HepG2 (cell line): ENCODE results near the gene MXRA8. TPM values are rescaled to one million over a fixed set of nuclear protein-coding genes. Genes with fewer than 3 reads are reported as not detected.
A peak's percentile ranks its signal among the peaks of the same experiment; 100 is the strongest.

Experiments used
- DNMT3B ChIP-seq: conservative IDR thresholded peaks from 2 replicates; pipeline ENCODE4 v1.6.1; 2016; ENCODE audit warnings: missing biosample characterization, control low read depth
- EP300 ChIP-seq, 3 experiments: sonication (generic) in 1 of 3; formaldehyde crosslinking in 1 of 3; IDR thresholded peaks; 2 replicates each; pipeline versions ENCODE4 v1.5.1 to v1.6.1; 2011 to 2020; ENCODE audit warnings: low read depth in 2 of 3, low read length in 2 of 3, borderline replicate concordance in 1 of 3, improper control_type of control experiment in 1 of 3, mild to moderate bottlenecking in 1 of 3, missing genetic modification reagents in 1 of 3, moderate library complexity in 1 of 3
- GPN1 ChIP-seq: sonication (generic); formaldehyde crosslinking; IDR thresholded peaks from 2 replicates; pipeline ENCODE4 v1.5.1; 2020; ENCODE audit warnings: missing genetic modification reagents, borderline replicate concordance
- HCFC1 ChIP-seq: fragments of 150-350 bp; IDR thresholded peaks from 2 replicates; pipeline ENCODE4 v1.6.1; 2014; ENCODE audit warnings: low read depth, low read length
- HDAC2 ChIP-seq: sonication (generic); formaldehyde crosslinking; IDR thresholded peaks from 2 replicates; pipeline ENCODE4 v1.4.0; 2020; ENCODE audit warnings: missing genetic modification reagents
- NKX3-1 ChIP-seq: sonication (generic); formaldehyde crosslinking; IDR thresholded peaks from 2 replicates; pipeline ENCODE4 v1.5.0; 2020; ENCODE audit warnings: missing genetic modification reagents
- ONECUT2 ChIP-seq: sonication (generic); formaldehyde crosslinking; IDR thresholded peaks from 2 replicates; pipeline ENCODE4 v1.4.0; 2020; ENCODE audit warnings: missing genetic modification reagents
- XRCC5 ChIP-seq: fragments of 200-400 bp; formaldehyde crosslinking; optimal IDR thresholded peaks from 2 replicates; pipeline ENCODE3; 2017; ENCODE audit warnings: mild to moderate bottlenecking, low read length
- YEATS4 ChIP-seq: sonication (generic); formaldehyde crosslinking; IDR thresholded peaks from 2 replicates; pipeline ENCODE4 v1.4.0; 2020; ENCODE audit warnings: missing genetic modification reagents, borderline replicate concordance
- ZFP41 ChIP-seq: sonication (generic); formaldehyde crosslinking; IDR thresholded peaks from 2 replicates; pipeline ENCODE4 v1.4.0; 2020; ENCODE audit warnings: mild to moderate bottlenecking, missing genetic modification reagents, borderline replicate concordance
- ZKSCAN5 ChIP-seq: sonication (generic); formaldehyde crosslinking; IDR thresholded peaks from 2 replicates; pipeline ENCODE4 v1.5.1; 2020; ENCODE audit warnings: mild to moderate bottlenecking, missing genetic modification reagents
- ZNF232 ChIP-seq: sonication (generic); formaldehyde crosslinking; IDR thresholded peaks from 2 replicates; pipeline ENCODE4 v1.4.0; 2020; ENCODE audit warnings: missing genetic modification reagents, borderline replicate concordance
- ZNF451 ChIP-seq: sonication (generic); formaldehyde crosslinking; IDR thresholded peaks from 2 replicates; pipeline ENCODE4 v1.5.0; 2020; ENCODE audit warnings: mild to moderate bottlenecking, missing genetic modification reagents
- ZNF501 ChIP-seq: sonication (generic); formaldehyde crosslinking; IDR thresholded peaks from 2 replicates; pipeline ENCODE4 v1.5.1; 2020; ENCODE audit warnings: mild to moderate bottlenecking, moderate library complexity, missing genetic modification reagents
- ZNF564 ChIP-seq: sonication (generic); formaldehyde crosslinking; IDR thresholded peaks from 2 replicates; pipeline ENCODE4 v1.8.1; 2023; ENCODE audit warnings: mild to moderate bottlenecking, missing genetic modification reagents
- ZNF766 ChIP-seq: sonication (generic); formaldehyde crosslinking; IDR thresholded peaks from 2 replicates; pipeline ENCODE4 v1.5.0; 2020; ENCODE audit warnings: missing genetic modification reagents, borderline replicate concordance
- polyA plus RNA-seq, 8 experiments: library from polyadenylated mRNA; depleted of rRNA in 3 of 8; stranded (reverse) in 7 of 8; unstranded in 1 of 8; fragments of >200 nt; fragmentation: Illumina TruSeq in 4 of 8; extraction: Trizol in 4 of 8; gene quantifications; 2 replicates each; pipeline versions ENCODE4 v1.2.1 to v1.2.3, GENCODE V29; 2011 to 2016; ENCODE audit warnings: low read depth in 4 of 8, missing spikeins in 1 of 8, mixed read lengths in 1 of 8; ENCODE audit not compliant: insufficient read depth in 1 of 8
- total RNA-seq, 5 experiments: library from RNA; depleted of rRNA; stranded (reverse); fragments of >200 nt; fragmentation: Illumina TruSeq; extraction: Trizol; gene quantifications; 2 replicates each; pipeline ENCODE4 v1.2.3, GENCODE V29; 2016; ENCODE audit warnings: low read depth in 1 of 5
- TF ChIP-seq, protein P1 (sequence below): sonication (generic); formaldehyde crosslinking; IDR thresholded peaks from 2 replicates; pipeline ENCODE4 v1.5.0; 2020; ENCODE audit warnings: mild to moderate bottlenecking, low read depth, missing genetic modification reagents, borderline replicate concordance
- TF ChIP-seq, protein P2 (sequence below): sonication (generic); formaldehyde crosslinking; IDR thresholded peaks from 2 replicates; pipeline ENCODE4 v1.4.0; 2020; ENCODE audit warnings: missing genetic modification reagents
- TF ChIP-seq, protein P3 (sequence below): sonication (generic); formaldehyde crosslinking; conservative IDR thresholded peaks from 2 replicates; pipeline ENCODE4 v1.5.0; 2020; ENCODE audit warnings: missing genetic modification reagents
- TF ChIP-seq, protein P4 (sequence below): sonication (generic); formaldehyde crosslinking; IDR thresholded peaks from 2 replicates; pipeline ENCODE4 v1.8.1; 2023; ENCODE audit warnings: missing genetic modification reagents, mild to moderate bottlenecking, borderline replicate concordance
- TF ChIP-seq, protein P5 (sequence below): sonication (generic); IDR thresholded peaks from 2 replicates; pipeline ENCODE4 v1.6.1; 2016; ENCODE audit warnings: low read depth, borderline replicate concordance
- TF ChIP-seq, protein P6 (sequence below): IDR thresholded peaks from 2 replicates; pipeline ENCODE4 v1.6.1; 2016
- TF ChIP-seq, protein P7 (sequence below): IDR thresholded peaks from 2 replicates; pipeline ENCODE4 v1.6.1; 2016; ENCODE audit warnings: mild to moderate bottlenecking, missing biosample characterization, missing genetic modification reagents

MXRA8 gene
- total and polyA plus RNA-seq, 2 of the 13 experiments (the other 11 are each of a cell fraction or from before 2014, with no cell fraction given) = 19.8 to 44.8 TPM

DNA sequence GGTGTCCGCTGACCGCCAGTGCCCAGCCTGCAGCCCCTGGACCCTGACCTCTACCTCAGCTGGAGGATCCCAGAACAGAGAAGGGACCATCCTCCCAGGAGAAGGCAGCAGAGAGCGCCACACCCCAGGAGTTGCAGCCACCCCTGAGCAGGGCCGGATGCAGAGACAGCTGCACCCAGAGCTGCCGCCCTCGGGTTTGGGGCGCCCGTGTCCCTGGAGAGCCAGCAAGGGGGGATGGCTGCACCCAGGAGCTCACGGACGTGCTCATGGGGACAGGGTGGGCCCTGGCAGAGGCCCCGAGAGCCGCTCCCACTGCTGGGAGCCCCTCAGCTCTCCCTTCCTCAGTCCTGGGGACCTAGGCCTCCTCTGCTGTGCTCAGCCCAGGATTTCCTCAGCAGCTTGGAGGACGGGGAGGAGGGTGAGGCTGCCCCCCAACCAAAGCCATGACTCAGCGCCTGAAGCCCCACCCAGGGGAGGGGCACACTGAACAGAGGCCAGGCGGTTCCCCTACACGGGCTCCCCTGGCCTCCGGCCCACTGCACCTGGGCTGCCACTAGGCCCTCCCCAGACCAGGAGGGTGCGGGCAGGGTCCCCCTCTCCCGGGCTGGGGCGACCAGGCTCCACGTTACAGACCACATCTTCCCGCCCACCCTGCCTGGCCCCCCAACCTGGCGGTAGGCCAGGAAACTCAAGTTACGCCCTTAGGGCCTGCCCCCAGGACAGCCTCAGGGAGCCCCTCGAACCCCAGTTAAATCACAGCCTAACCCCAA is 52.9 kb downstream of the MXRA8 start (continued):
- TF ChIP-seq ZKSCAN5 (no peak), ZNF232 (CRISPR knock-in tag) (peak; percentile 16; the same call in 1 of the 2 replicates), YEATS4 (CRISPR knock-in tag) (peak; percentile 54; the same call in 1 of the 2 replicates), HCFC1 (no peak), ONECUT2 (CRISPR knock-in tag) (no peak), EP300 (IDR thresholded peaks at IDR 0.05; ENCODE audit: low read depth in 2 of 2, low read length in 2 of 2) (peak in 1 of 2 experiments; percentile 20; a peak in 1 of 4 replicates), EP300 (CRISPR knock-in tag; IDR thresholded peaks at IDR 0.05; ENCODE audit: borderline replicate concordance) (no peak), NKX3-1 (CRISPR knock-in tag) (0 out of 2 replicates have a peak, but pooled peaks have one; percentile 23), HDAC2 (CRISPR knock-in tag) (peak; percentile 18), DNMT3B (CRISPR knock-in tag) (no peak; the same call in 1 of the 2 replicates), ZNF564 (CRISPR knock-in tag) (no peak; the same call in 1 of the 2 replicates), GPN1 (CRISPR knock-in tag) (no peak), ZNF451 (CRISPR knock-in tag) (no peak; the same call in 1 of the 2 replicates), ZFP41 (0 out of 2 replicates have a peak, but pooled peaks have one; percentile 4), ZNF766 (CRISPR knock-in tag) (0 out of 2 replicates have a peak, but pooled peaks have one; percentile 6), ZNF501 (CRISPR knock-in tag) (no peak), XRCC5 (no peak)
- TF ChIP-seq, protein P1, sequence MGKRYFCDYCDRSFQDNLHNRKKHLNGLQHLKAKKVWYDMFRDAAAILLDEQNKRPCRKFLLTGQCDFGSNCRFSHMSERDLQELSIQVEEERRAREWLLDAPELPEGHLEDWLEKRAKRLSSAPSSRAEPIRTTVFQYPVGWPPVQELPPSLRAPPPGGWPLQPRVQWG (CRISPR knock-in tag) = no peak
- TF ChIP-seq, protein P2, sequence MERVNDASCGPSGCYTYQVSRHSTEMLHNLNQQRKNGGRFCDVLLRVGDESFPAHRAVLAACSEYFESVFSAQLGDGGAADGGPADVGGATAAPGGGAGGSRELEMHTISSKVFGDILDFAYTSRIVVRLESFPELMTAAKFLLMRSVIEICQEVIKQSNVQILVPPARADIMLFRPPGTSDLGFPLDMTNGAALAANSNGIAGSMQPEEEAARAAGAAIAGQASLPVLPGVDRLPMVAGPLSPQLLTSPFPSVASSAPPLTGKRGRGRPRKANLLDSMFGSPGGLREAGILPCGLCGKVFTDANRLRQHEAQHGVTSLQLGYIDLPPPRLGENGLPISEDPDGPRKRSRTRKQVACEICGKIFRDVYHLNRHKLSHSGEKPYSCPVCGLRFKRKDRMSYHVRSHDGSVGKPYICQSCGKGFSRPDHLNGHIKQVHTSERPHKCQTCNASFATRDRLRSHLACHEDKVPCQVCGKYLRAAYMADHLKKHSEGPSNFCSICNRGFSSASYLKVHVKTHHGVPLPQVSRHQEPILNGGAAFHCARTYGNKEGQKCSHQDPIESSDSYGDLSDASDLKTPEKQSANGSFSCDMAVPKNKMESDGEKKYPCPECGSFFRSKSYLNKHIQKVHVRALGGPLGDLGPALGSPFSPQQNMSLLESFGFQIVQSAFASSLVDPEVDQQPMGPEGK (CRISPR knock-in tag) = peak; percentile 98
- TF ChIP-seq, protein P3, sequence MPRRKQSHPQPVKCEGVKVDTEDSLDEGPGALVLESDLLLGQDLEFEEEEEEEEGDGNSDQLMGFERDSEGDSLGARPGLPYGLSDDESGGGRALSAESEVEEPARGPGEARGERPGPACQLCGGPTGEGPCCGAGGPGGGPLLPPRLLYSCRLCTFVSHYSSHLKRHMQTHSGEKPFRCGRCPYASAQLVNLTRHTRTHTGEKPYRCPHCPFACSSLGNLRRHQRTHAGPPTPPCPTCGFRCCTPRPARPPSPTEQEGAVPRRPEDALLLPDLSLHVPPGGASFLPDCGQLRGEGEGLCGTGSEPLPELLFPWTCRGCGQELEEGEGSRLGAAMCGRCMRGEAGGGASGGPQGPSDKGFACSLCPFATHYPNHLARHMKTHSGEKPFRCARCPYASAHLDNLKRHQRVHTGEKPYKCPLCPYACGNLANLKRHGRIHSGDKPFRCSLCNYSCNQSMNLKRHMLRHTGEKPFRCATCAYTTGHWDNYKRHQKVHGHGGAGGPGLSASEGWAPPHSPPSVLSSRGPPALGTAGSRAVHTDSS (CRISPR knock-in tag) = no peak
- TF ChIP-seq, protein P4, sequence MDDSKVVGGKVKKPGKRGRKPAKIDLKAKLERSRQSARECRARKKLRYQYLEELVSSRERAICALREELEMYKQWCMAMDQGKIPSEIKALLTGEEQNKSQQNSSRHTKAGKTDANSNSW (CRISPR knock-in tag) = no peak
- TF ChIP-seq, protein P5, sequence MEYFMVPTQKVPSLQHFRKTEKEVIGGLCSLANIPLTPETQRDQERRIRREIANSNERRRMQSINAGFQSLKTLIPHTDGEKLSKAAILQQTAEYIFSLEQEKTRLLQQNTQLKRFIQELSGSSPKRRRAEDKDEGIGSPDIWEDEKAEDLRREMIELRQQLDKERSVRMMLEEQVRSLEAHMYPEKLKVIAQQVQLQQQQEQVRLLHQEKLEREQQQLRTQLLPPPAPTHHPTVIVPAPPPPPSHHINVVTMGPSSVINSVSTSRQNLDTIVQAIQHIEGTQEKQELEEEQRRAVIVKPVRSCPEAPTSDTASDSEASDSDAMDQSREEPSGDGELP = peak; percentile 77; the same call in 1 of the 2 replicates
- TF ChIP-seq, protein P6, sequence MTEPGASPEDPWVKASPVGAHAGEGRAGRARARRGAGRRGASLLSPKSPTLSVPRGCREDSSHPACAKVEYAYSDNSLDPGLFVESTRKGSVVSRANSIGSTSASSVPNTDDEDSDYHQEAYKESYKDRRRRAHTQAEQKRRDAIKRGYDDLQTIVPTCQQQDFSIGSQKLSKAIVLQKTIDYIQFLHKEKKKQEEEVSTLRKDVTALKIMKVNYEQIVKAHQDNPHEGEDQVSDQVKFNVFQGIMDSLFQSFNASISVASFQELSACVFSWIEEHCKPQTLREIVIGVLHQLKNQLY = no peak
- TF ChIP-seq, protein P7, sequence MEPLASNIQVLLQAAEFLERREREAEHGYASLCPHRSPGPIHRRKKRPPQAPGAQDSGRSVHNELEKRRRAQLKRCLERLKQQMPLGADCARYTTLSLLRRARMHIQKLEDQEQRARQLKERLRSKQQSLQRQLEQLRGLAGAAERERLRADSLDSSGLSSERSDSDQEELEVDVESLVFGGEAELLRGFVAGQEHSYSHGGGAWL = 0 out of 2 replicates have a peak, but pooled peaks have one; percentile 17
